ENCODE measurements around the gene CNPY3.
A peak's percentile ranks its signal among the peaks of the same experiment; 100 is the strongest.
"Not testable (repeated sequence)": the region's sequence is repeated elsewhere in the genome, so short reads cannot be mapped to it uniquely, and the experiment has no call there.

Gene CNPY3

DNA sequence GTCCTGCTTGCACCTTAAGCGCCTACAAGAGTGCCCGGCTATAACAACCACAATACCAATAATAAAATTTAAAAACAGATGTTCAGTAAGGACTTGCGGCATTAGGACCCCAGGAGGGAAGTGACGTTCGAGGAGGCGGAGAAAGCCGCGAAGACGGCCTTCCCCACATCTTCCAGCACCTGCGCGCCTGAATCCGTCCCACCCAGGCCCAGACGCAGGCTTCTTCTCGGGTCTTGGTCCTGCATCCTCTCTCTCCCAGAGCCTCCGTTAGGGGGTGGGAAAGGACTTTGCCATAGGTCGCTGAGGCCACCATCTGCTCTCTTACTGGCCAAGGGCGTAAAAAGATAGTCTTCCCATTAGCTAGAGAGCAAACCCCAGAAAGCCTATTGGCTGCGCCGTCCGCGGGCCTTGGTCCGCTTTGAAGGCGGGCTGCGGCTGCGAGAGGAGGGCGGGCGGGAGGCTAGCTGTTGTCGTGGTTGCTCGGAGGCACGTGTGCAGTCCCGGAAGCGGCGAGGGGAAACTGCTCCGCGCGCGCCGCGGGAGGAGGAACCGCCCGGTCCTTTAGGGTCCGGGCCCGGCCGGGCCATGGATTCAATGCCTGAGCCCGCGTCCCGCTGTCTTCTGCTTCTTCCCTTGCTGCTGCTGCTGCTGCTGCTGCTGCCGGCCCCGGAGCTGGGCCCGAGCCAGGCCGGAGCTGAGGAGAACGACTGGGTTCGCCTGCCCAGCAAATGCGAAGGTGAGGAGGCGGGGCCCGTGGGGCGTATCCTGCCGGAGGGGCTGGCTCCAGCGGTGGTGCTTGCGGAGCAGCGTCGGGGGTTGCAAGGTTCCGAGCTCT is at the start of gene CNPY3:
TSS of gene CNPY3 (plus strand) at position 495 of the 835 bp plus-strand sequence. CDS start at position 586, 91 bp downstream.
- peak; percentile 97 for DNase-seq

DNA sequence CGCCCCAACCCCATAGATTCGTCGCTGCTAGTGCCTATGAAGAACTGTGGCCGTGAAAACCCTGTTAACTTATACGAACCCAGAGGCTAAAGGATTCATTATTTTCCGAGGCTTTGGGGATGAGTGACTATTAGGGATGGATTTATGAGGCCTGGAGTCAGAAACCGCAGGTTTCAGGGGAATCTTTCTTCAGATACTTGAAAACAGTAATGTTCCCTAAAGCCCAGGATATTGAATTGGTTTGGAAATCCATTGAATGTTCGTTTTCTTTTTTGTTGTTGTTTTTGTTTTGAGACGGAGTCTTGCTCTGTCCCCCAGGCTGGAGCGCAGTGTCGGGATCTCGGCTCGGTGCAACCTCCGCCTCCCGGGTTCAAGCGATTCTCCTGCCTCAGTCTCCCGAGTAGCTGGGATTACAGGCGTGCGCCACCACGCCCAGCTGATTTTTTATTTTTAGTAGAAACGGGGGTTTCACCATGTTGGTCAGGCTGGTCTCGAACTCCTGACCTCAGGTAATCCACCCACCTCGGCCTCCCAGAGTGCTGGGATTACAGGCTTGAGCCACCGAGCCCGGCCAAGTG is 49.0 kb upstream of the CNPY3 start:
- not testable (repeated sequence) for DNase-seq

DNA sequence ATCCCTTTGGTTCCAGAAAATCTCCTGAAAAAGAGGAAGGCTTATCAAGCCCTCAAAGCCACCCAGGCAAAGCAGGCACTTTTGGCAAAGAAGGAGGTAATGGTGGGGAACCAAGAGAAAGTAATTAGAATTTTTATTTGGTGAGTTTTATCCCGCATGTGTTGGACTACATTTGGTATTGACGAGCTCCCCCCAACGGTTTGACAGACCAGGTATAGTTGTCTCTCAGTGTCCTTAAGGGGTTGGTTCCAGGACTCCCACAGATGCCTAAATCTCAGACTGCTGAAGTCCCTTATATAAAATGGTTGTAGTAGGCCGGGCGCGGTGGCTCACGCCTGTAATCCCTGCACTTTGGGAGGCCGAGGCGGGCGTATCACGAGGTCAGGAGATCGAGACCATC is 48.4 kb upstream of the CNPY3 start:
- not testable (repeated sequence) for DNase-seq

DNA sequence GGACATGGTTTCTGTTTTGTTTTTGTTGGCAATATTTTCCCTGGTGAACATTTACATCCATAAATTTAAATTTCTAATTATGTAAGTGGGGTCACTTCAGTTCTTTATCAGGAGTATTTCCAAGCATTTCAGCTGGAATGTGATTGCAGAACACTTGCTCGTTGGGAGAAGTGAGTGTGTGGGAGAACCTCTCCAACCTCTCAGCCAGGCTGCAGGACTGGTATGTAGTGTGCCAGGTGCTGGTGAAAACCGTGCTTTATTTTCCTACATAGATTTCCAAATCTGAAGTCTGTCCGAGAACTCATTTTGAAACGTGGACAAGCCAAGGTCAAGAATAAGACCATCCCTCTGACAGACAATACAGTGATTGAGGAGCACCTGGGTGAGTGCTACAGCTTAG is 43.6 kb upstream of the CNPY3 start:
- DNase-seq = no peak

DNA sequence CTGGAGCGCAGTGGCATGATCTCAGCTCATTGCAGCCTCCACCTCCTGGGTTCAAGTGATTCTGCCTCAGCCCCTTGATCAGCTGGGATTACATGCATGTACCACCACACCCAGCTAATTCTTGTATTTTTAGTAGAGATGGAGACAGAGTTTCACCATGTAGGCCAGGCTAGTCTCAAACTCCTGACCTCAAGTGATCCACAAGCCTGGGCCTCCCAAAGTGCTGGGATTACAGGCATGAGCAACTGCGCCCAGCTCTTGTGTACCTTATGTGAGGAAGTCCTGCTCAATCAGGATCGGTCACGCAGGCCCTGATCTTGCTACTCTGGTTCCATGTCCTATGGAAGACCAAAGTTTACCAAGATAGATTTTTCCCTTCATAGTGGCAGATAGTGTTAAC is 41.1 kb upstream of the CNPY3 start:
- not testable (repeated sequence) for DNase-seq

DNA sequence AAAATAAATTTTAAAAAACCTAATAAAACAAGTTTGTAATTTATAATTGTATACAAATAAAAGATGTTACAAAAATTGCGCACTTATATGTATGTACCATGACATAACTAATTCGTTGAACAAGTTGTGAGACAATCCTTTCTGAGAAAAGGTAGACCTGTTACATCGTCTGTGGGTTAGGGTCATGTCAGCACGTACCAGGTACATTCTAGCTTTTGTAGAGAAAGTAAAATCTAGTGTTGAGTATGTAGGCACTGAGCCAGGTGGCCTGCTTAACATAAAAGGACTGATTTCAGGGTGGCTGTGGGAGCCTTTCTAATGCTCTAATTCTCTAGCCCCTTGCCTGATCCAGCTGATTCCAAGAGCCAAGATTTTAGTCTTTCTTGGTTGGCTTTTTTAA is 39.5 kb upstream of the CNPY3 start:
- no peak for DNase-seq

DNA sequence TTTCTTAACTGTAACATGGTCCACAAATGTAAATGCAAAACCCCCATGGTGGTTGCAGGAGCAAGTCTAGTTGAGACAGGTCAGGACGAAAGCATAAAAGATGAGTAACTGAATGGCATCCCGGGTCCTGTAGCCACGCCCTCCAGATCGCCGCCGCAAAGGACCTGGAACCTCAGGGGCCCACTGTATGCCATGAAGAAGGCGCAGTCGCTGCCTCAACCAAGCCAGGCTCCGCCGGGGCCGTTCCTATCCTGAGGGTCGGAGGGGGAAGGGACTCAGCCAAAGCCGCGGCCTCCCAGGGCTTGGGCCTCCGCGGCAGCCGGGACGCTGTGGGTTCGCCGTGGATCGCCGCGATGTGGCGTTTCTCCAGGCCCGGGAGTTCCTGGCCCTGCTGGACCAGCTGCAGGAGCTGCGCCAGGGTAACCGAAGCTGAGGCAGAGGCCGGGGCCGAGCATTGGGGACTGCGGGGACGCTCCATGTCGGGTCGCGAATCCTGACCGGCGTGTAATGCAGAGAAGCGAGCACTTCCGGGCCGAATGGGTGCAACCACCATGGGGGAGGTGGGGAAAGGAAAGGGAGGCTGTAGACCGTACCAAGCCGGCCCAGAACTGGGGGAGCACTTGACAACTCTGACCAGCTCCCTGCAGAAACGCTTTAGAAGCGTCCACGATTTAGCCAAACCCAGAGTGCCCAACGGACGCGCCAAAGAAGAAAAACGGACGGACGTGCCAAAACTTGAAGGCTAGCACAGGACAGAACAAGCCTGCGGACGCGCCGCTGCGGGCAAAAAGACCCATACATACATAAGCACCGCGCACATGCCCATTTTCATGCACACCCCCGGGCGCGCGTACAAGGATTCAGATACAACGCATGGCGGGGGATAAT is 38.7 kb upstream of the CNPY3 start:
- peak; percentile 97 for DNase-seq

DNA sequence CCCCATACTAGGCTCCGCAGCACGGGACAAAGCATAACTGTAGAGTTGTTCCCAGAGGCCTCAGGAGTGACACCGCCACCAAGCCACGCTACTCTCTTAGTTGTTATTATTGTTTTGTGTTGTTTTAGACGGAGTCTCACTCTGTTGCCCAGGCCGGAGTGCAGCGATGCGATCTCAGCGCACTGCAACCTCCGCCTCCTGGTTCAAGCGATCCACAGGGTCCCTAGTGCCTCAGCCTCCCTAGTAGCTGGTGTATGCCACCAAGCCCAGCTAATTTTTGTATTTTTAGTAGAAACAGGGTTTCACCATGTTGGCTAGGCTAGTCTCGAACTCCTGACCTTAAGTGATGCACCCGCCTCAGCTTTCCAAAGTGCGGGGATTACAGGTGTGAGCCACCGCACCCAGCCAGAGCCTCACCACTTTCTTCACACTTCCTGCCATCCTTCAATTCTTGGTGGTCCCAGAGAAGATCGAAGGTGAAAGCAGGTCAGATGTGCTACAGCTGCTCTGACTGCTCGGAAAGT is 38.0 kb upstream of the CNPY3 start:
- DNase-seq = no peak

DNA sequence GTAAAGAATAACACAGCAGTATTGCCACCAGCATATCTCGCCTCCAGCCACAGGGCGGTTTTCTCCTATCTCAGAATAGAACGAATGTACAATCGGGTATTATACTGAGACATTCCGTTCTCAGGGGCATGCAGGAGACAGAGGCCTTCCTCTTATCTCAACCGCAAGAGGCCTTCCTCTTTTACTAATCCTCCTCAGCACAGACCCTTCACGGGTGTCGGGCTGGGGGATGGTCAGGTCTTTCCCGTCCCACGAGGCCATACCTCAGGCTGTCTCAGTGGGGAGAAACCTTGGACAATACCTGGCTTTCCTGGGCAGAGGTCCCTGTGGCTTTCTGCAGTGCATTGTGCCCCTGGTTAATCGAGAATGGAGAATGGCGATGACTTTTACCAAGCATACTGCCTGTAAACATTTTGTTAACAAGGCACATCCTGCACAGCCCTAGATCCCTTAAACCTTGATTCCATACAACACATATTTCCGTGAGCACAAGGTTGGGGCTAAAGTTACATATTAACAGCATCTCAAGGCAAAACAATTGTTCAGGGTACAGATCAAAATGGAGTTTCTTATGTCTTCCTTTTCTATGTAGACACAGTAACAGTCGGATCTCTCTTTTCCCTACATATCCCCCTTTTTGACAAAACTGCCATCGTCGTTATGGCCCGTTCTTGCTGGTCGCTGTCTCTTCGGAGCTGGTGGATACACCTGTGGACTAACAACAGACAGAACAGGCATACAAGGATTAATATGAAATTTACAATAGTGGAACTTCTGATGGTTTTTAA is 35.0 kb upstream of the CNPY3 start:
- not testable (repeated sequence) for DNase-seq

DNA sequence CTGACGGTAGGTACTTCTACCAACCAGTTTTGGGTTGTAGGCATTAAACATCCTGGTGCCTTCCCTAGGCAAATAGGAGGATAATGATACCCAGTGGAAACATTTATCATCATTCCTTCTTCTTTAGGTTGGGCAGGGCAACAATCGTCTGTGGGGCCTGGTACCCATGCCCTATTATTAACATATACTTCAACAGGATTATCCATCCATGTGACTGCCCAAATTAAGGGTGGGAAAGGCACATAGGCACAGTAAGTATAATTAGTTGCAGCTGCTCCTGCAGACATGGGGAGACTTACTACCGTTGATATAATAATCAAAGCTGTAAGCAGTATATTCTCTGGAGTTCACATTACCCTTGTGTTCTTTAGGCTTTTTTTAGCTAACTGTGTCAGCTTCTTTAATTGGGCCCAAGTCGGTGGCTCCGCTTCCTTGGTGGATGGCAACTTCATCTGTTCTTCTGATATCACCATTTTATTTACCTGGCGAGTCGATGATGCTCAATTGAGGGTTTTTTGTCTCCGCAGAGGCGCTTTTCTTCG is 33.0 kb upstream of the CNPY3 start:
- no peak for DNase-seq

DNA sequence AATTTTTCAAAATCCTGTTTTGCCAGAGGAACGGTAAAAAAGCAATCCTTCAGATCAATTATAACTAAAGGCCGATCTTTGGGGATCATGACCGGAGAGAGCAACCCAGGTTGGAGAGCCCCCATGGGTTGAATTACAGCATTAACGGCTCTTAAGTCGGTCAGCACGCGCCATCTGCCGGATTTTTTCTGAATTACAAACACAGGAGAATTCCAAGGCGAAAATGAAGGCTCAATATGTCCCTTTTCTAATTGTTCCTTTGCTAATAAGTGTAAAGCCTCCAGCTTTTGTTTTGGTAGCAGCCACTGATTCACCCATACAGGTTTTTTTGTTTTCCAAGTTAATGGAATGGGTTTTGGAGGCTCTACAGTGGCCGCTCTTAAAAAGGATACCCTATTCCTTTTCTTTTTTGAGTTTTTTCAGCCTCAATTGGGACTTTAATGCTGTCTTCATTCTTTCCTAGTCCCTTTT is 30.4 kb upstream of the CNPY3 start:
- DNase-seq = peak; percentile 67

DNA sequence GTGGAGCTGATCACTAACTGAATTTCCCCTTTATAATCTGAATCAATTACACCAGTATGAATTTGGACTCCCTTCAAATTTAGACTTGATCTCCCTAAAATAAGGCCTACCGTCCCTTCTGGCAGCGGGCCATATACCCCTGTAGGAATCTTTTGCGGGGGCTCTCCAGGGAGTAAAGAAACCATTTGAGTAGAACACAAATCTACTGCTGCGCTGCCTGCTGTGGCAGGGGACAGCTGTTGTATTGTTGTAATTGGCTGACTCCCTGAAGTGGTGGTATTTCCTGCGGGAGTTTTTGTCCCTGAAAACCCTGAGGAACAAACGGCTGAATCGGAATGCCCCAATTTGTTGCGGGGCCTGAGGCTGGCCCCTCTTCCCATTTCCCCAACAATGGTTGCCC is 29.4 kb upstream of the CNPY3 start:
- no peak for DNase-seq

DNA sequence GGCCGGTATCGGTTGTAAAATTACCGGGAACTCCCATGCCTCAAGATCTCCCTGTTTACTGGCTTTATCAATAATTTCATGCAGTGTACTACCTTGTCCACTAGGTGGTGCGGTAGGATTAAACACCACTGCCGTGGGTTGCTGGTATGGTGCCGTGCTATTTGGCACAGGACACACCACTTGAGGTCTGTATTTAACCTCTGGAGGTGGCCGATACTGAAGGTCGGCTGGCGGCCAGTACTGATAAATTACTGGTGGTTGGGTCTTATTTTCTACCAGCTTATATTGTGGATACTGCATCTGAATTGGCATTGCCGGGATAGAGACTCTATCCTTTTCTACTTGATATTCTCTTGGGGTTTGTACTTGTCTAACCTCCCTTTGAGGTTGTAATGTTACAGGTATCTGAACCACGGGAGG is 27.7 kb upstream of the CNPY3 start:
- DNase-seq = peak; percentile 84

DNA sequence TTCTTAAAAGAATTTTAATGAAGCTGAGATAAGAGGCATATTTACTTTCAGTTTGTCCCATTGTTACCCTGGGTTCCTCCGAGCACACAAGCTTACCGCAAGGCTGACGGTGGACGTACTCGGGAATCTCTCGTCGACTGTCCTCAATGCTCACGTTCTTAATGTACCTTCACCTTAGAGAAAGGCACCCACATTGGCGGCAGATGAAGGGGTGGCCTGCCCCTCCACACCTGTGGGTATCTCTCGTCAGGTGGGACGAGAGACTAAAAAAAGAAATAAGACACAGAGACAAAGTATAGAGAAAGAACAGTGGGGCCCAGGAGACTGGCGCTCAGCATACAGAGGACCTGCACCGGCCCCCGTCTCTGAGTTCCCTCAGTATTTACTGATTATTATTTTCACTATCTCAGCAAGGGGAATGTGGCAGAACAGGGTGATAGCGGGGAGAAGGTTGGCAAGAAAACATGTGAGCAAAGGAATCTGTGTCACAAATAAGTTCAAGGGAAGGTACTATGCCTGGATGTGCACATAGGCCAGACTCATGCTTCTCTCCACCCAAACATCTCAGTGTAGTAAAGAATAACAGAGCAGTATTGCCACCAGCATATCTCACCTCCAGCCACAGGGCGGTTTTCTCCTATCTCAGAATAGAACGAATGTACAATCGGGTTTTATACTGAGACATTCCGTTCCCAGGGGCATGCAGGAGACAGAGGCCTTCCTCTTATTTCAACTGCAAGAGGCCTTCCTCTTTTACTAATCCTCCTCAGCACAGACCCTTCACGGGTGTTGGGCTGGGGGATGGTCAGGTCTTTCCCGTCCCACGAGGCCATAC is 26.6 kb upstream of the CNPY3 start:
- DNase-seq = not testable (repeated sequence)

DNA sequence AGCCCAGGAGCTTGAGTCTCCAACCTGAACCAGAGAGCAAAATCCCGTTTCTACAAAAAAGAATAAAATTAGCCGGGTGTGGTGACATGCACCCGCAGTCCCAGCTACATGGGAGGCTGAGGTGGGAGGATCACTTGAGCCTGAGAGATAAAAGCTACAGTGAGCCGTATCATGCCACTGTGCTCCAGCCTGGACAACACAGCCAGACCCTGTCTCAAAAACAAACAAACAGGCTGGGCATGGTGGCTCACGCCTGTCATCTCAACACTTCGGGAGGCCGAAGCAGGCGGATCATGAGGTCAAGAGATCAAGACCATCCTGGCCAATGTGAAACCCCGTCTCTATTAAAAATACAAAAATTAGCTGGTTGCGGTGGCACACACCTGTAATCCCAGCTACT is 24.8 kb upstream of the CNPY3 start:
- DNase-seq = no peak

DNA sequence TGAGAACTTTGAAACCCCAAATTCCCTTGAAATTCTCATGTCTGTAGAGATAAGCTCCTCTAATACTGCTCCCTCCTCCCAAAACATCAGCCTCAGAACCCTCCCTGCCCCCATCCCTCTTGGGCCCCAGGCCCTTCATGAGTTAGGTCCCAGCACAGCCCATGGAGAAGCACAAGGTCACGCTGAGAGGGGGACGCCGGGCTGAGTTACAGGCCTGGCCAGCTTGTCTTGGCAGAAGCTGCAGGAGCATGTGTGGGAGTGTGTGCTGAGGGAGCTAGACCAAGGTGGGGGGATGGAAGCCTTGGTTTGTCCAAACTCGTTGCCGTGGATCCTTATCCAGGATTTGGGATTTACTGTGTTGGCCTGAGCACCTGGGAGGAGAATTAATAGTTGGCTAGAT is 21.9 kb upstream of the CNPY3 start:
- DNase-seq = no peak

DNA sequence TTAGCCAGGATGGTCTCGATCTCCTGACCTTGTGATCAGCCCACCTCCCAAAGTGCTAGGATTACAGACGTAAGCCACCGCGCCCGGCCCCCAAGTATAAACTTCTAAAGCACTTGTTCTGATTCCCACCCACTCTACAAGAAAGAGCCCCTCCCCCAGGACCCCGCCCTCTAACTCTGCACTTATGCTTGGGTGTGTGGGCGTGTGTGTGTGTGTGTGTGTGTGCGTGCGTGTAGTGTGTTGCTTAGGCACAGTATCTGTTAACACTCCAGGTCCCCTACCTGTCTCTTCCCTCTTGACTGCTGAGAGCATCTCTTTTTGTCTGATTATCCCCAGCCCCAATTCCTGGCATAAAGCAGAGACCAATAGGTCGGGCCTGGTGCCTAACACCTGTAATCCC is 19.4 kb upstream of the CNPY3 start:
- DNase-seq = no peak

DNA sequence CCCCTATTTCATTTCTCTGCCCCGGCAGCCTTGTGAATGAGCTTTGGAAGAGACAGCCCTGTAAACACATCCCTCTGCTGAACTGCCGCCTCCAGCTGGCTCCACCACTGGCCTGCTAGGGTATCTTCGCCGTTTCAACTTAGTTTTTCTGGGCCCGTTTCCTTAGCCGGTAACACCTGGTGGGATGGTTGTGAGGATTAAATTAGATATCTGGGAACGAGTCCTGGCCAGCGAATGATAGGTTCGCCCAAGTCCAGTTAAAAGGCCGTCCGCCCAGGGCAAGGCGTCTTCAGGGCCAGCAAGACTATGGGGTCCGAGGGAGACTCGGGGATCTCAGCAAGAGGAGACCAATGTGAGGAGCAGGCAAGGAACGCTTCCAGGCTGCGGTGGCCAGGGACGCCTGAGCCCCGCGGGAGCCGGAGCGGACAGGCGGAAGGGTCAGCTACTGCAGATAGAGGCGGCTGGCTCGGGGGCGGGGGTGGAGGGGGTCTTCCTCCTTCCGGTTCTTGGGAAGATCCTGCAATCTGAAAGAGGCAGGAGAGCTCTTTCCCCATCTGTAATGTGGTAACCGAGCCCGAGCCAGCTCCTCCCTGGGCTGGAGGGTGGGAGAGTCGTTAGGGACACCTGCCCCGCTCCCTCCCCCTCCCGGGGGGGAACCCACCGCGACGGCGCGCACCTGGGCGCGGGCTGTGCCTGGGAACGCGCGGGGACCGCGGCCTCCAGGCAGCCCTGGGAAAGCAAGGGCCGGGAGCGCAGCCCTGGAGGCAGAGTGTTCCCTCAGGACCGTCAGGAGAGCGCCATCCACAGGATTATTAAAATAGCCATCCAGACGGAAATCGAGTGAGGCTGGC is 17.9 kb upstream of the CNPY3 start:
- no peak for DNase-seq

DNA sequence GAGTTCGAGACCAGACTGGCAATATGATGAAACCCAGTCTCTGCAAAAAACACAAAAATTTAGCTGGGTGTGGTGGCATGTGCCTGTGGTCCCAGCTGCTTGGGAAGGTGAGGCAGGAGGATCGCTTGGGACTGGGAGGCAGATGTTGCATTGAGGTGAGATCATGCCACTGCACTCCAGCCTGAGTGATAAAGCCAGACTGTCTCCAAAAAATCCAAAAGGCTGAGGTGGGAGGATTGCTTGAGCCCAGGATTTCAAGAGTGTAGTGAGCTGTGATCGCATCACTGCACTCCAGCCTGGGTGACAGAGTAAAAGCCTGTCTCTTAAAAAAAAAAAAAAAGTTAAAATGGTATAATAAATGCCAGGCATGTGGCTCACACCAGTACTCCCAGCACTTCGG is 14.7 kb upstream of the CNPY3 start:
- no peak for DNase-seq

DNA sequence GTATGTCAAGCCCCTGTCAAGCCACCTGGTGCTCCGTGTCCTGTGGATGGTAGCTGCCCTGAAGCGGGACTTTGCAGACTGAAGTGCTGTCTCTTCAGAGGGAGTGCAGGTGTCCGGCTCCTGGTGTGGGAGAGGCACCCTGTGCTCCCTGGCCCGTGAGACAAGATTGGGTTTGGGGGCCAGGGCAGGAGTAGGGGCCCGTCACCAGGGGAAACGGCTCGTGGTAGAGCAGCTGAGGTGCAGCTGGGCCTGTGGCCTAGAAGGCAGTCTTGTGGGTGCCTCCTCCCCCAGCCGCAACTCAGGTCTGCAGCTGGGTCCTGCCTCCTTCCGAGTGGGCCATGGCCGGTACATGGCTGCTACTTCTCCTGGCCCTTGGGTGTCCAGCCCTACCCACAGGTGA is 13.5 kb upstream of the CNPY3 start, which contains the start of gene PTCRA:
TSS of gene PTCRA (plus strand) at position 322 of the 400 bp plus-strand sequence. CDS start at position 339, 17 bp downstream.
- no peak for DNase-seq
